HepG2 (cell line): Measurements from ENCODE around the gene ZBTB21. TPM values are rescaled to one million over a fixed set of nuclear protein-coding genes. Genes with fewer than 3 reads are reported as not detected.
A peak's percentile ranks its signal among the peaks of the same experiment; 100 is the strongest.

Experiments
- ERF ChIP-seq: IDR thresholded peaks from 2 replicates; pipeline ENCODE4 v1.6.1; 2018; ENCODE audit warnings: missing biosample characterization, missing genetic modification reagents
- MLLT10 ChIP-seq: sonication (generic); formaldehyde crosslinking; IDR thresholded peaks from 2 replicates; pipeline ENCODE4 v1.4.0; 2020; ENCODE audit warnings: missing genetic modification reagents
- RBFOX2 ChIP-seq: fragments of 200-400 bp; formaldehyde crosslinking; IDR thresholded peaks from 2 replicates; pipeline ENCODE4 v1.6.1; 2017; ENCODE audit warnings: low read depth, mild to moderate bottlenecking, low read length
- SMAD1 ChIP-seq: sonication (generic); formaldehyde crosslinking; IDR thresholded peaks from 2 replicates; pipeline ENCODE4 v1.4.0; 2020; ENCODE audit warnings: missing genetic modification reagents, low read depth, mild to moderate bottlenecking, borderline replicate concordance
- SOX6 ChIP-seq, 2 experiments: fragments of 450-650 bp in 1 of 2; sonication (generic) in 1 of 2; formaldehyde crosslinking in 1 of 2; IDR thresholded peaks; 2 replicates each; pipeline versions ENCODE4 v1.4.0 to v1.6.1; 2017 to 2020; ENCODE audit warnings: antibody characterized with exemption in 1 of 2, mild to moderate bottlenecking in 1 of 2, missing genetic modification reagents in 1 of 2
- ZBTB38 ChIP-seq: sonication (generic); formaldehyde crosslinking; IDR thresholded peaks from 2 replicates; pipeline ENCODE4 v1.5.1; 2020; ENCODE audit warnings: mild to moderate bottlenecking, missing genetic modification reagents
- ZFP37 ChIP-seq: sonication (generic); formaldehyde crosslinking; IDR thresholded peaks from 2 replicates; pipeline ENCODE4 v1.4.0; 2020; ENCODE audit warnings: missing genetic modification reagents, borderline replicate concordance
- ZKSCAN8 ChIP-seq: IDR thresholded peaks from 2 replicates; pipeline ENCODE4 v1.6.1; 2016; ENCODE audit warnings: borderline replicate concordance, missing genetic modification reagents, missing compliant biosample characterization
- ZNF329 ChIP-seq: sonication (generic); formaldehyde crosslinking; IDR thresholded peaks from 2 replicates; pipeline ENCODE4 v1.9.0; 2021; ENCODE audit warnings: low read depth, mild to moderate bottlenecking, missing genetic modification reagents
- ZNF724P ChIP-seq: sonication (generic); formaldehyde crosslinking; IDR thresholded peaks from 2 replicates; pipeline ENCODE4 v1.8.0; 2022; ENCODE audit warnings: missing genetic modification reagents, borderline replicate concordance
- polyA plus RNA-seq, 8 experiments: library from polyadenylated mRNA; depleted of rRNA in 3 of 8; stranded (reverse) in 7 of 8; unstranded in 1 of 8; fragments of >200 nt; fragmentation: Illumina TruSeq in 4 of 8; extraction: Trizol in 4 of 8; gene quantifications; 2 replicates each; pipeline versions ENCODE4 v1.2.1 to v1.2.3, GENCODE V29; 2011 to 2016; ENCODE audit warnings: low read depth in 4 of 8, missing spikeins in 1 of 8, mixed read lengths in 1 of 8; ENCODE audit not compliant: insufficient read depth in 1 of 8
- total RNA-seq, 5 experiments: library from RNA; depleted of rRNA; stranded (reverse); fragments of >200 nt; fragmentation: Illumina TruSeq; extraction: Trizol; gene quantifications; 2 replicates each; pipeline ENCODE4 v1.2.3, GENCODE V29; 2016; ENCODE audit warnings: low read depth in 1 of 5
- TF ChIP-seq, protein P1 (sequence below): sonication (generic); formaldehyde crosslinking; IDR thresholded peaks from 2 replicates; pipeline ENCODE4 v1.4.0; 2020; ENCODE audit warnings: missing genetic modification reagents

The ZBTB21 gene
- total and polyA plus RNA-seq, 2 of the 13 experiments (the other 11 are each of a cell fraction or from before 2014, with no cell fraction given), result 4.5 to 6.1 TPM

DNA sequence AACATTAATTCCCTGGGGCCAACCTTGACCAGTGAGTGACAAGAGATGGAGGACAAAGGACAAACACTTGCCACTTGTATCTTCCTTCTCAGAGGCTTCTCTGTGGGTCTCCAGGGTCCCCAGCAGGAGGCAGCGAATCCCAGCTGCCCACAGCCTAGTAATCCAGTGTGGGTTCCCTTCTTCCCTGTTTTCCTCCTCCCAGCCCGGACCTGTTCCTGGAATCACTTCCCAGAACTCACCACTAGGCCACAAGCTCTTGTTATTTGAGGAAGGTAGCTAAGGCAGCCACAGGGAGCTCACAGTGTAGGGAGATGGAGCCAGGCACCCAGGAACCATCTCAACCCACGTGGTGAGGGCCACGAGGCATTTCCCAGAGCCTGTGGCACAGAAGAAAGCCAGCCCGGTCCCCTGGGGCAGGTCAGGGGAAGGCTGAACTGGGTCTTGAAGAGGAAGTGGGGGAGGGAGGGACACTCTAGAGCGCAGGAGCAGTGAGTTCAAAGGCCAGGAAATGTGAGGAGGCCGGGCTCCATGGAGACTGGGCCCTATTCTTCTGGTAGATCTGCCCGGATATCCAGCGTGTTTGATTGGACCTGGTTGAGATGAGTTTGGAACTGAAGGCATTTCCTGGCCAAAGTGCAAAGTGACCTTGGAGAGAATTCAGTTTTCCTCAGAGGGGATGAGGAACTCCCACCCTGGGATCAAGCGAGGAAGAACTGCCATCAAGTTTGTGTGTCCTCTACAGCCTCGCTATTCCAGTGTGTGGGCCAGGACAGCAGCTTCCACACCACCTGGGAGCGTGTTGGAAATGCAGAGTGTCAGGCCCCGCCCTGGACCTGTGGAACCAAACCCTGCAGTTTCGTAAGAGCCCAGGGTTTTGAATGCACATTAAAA is 36.1 kb downstream of the ZBTB21 start (continued):
- TF ChIP-seq MLLT10 (CRISPR knock-in tag) (no peak), ZKSCAN8 (no peak), RBFOX2 (no peak), ZBTB38 (CRISPR knock-in tag) (no peak), SMAD1 (CRISPR knock-in tag) (no peak), ERF (CRISPR knock-in tag) (no peak), ZNF329 (no peak), SOX6 (IDR thresholded peaks at IDR 0.05) (no peak), SOX6 (CRISPR knock-in tag; IDR thresholded peaks at IDR 0.05) (0 out of 2 replicates have a peak, but pooled peaks have one; percentile 26), ZNF724P (CRISPR knock-in tag) (no peak), ZFP37 (no peak)
- TF ChIP-seq, protein P1, sequence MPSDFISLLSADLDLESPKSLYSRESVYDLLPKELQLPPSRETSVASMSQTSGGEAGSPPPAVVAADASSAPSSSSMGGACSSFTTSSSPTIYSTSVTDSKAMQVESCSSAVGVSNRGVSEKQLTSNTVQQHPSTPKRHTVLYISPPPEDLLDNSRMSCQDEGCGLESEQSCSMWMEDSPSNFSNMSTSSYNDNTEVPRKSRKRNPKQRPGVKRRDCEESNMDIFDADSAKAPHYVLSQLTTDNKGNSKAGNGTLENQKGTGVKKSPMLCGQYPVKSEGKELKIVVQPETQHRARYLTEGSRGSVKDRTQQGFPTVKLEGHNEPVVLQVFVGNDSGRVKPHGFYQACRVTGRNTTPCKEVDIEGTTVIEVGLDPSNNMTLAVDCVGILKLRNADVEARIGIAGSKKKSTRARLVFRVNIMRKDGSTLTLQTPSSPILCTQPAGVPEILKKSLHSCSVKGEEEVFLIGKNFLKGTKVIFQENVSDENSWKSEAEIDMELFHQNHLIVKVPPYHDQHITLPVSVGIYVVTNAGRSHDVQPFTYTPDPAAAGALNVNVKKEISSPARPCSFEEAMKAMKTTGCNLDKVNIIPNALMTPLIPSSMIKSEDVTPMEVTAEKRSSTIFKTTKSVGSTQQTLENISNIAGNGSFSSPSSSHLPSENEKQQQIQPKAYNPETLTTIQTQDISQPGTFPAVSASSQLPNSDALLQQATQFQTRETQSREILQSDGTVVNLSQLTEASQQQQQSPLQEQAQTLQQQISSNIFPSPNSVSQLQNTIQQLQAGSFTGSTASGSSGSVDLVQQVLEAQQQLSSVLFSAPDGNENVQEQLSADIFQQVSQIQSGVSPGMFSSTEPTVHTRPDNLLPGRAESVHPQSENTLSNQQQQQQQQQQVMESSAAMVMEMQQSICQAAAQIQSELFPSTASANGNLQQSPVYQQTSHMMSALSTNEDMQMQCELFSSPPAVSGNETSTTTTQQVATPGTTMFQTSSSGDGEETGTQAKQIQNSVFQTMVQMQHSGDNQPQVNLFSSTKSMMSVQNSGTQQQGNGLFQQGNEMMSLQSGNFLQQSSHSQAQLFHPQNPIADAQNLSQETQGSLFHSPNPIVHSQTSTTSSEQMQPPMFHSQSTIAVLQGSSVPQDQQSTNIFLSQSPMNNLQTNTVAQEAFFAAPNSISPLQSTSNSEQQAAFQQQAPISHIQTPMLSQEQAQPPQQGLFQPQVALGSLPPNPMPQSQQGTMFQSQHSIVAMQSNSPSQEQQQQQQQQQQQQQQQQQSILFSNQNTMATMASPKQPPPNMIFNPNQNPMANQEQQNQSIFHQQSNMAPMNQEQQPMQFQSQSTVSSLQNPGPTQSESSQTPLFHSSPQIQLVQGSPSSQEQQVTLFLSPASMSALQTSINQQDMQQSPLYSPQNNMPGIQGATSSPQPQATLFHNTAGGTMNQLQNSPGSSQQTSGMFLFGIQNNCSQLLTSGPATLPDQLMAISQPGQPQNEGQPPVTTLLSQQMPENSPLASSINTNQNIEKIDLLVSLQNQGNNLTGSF (CRISPR knock-in tag), result 0 out of 2 replicates have a peak, but pooled peaks have one; percentile 38
